B cell (primary cell): ENCODE data around the gene IRS1. TPM values are rescaled to one million over a fixed set of nuclear protein-coding genes. Genes with fewer than 3 reads are reported as not detected.

Experiments used
- ATAC-seq: fragments of 200-7000 bp; cut with Tn5 transposase; one replicate; pipeline ENCODE4 v1.10.0; 2021; ENCODE audit warnings: low read depth, mild to moderate bottlenecking, moderate number of reproducible peaks, moderate library complexity
- CTCF ChIA-PET: fragments of 350-600 bp; sonication (Branson Sonifier 250); formaldehyde crosslinking; loops from one replicate; lab custom pipeline; 2021; ENCODE audit warnings: antibody characterized with exemption, inconsistent platforms; lab: Charles Lee
- POLR2A ChIA-PET: fragments of 350-600 bp; sonication (Branson Sonifier 250); formaldehyde crosslinking; loops from one replicate; lab custom pipeline; 2021; ENCODE audit warnings: antibody characterized with exemption; lab: Charles Lee
- DNase-seq: peaks from one replicate; pipeline ENCODE4 v3.0.0; 2013
- H2AFZ ChIP-seq: 2 replicates; pipeline ENCODE4 v1.6.1; 2012; ENCODE audit warnings: mild to moderate bottlenecking, low read depth, low read length; ENCODE audit not compliant: insufficient read depth, poor library complexity, severe bottlenecking
- H3K27ac ChIP-seq, 2 donors: 1 replicate in 1 of 2; 2 replicates in 1 of 2; pipeline ENCODE4 v1.5.1; 2012 to 2013; ENCODE audit warnings: low read length in 2 of 2, mild to moderate bottlenecking in 2 of 2, moderate library complexity in 1 of 2
- H3K27me3 ChIP-seq, 4 experiments: fragments of 200-600 bp in 1 of 4; sonication (generic) in 1 of 4; replicated peaks in 1 of 4; 1 replicate in 2 of 4; 2 replicates in 2 of 4; pipeline versions ENCODE4 v1.6.1 to v1.7.0; 2013 to 2016; ENCODE audit warnings: low read length in 3 of 4, mild to moderate bottlenecking in 2 of 4, mixed read lengths in 1 of 4, moderate library complexity in 1 of 4; ENCODE audit not compliant: insufficient read depth in 4 of 4, control insufficient read depth in 3 of 4; ENCODE audit errors: control extremely low read depth in 1 of 4
- H3K36me3 ChIP-seq, 2 experiments: replicated peaks in 1 of 2; 1 replicate in 1 of 2; 2 replicates in 1 of 2; pipeline versions ENCODE4 v1.6.1 to v1.7.1; 2013; ENCODE audit warnings: low read length in 1 of 2; ENCODE audit not compliant: insufficient read depth in 2 of 2, control insufficient read depth in 1 of 2; ENCODE audit errors: control extremely low read depth in 1 of 2, extremely low read depth in 1 of 2
- H3K4me1 ChIP-seq, 2 donors: fragments of 200-600 bp in 1 of 2; sonication (generic) in 1 of 2; 1 replicate in 1 of 2; 2 replicates in 1 of 2; pipeline versions ENCODE4 v1.5.1 to v1.6.1; 2013 to 2017; ENCODE audit warnings: low read length in 2 of 2; ENCODE audit not compliant: control insufficient read depth in 2 of 2, insufficient read depth in 2 of 2
- H3K4me2 ChIP-seq: replicated peaks from 2 replicates; pipeline ENCODE3; 2012; ENCODE audit warnings: mild to moderate bottlenecking, low read depth, low read length; ENCODE audit not compliant: poor library complexity, severe bottlenecking
- H3K4me3 ChIP-seq, 5 experiments: fragments of 200-600 bp in 1 of 5; sonication (generic) in 1 of 5; 1 replicate in 3 of 5; 2 replicates in 2 of 5; pipeline versions ENCODE4 v1.5.1 to v1.7.0; 2011 to 2016; ENCODE audit warnings: low read length in 4 of 5, mild to moderate bottlenecking in 4 of 5, low read depth in 2 of 5, control low read depth in 1 of 5, moderate library complexity in 1 of 5; ENCODE audit not compliant: insufficient read depth in 1 of 5; ENCODE audit errors: control extremely low read depth in 1 of 5, extremely low read depth in 1 of 5
- H3K79me2 ChIP-seq: fragments of 200-600 bp; sonication (generic); one replicate; pipeline ENCODE4 v1.6.0; 2016; ENCODE audit warnings: low read length; ENCODE audit not compliant: control insufficient read depth, insufficient read depth
- H3K9ac ChIP-seq: fragments of 200-600 bp; sonication (generic); 2 replicates; pipeline ENCODE4 v1.6.1; 2017; ENCODE audit warnings: mild to moderate bottlenecking, low read length, moderate library complexity
- H3K9me3 ChIP-seq, 3 donors: one replicate each; pipeline versions ENCODE4 v1.6.1 to v1.7.1; 2013; ENCODE audit warnings: low read length in 2 of 3; ENCODE audit not compliant: control insufficient read depth in 2 of 3, insufficient read depth in 1 of 3; ENCODE audit errors: control extremely low read depth in 1 of 3
- H4K20me1 ChIP-seq: 2 replicates; pipeline ENCODE4 v1.6.0; 2012; ENCODE audit warnings: mild to moderate bottlenecking, low read length; ENCODE audit not compliant: insufficient read depth, control insufficient read depth, poor library complexity, severe bottlenecking
- H3K27ac Mint-ChIP-seq: one replicate; pipeline ENCODE4 v1.8.0; 2021; ENCODE audit warnings: mixed read lengths
- H3K27me3 Mint-ChIP-seq: one replicate; pipeline ENCODE4 v1.8.0; 2021; ENCODE audit warnings: mixed read lengths
- H3K4me1 Mint-ChIP-seq: one replicate; pipeline ENCODE4 v1.8.0; 2021; ENCODE audit warnings: mixed read lengths
- H3K4me3 Mint-ChIP-seq: one replicate; pipeline ENCODE4 v1.8.0; 2021; ENCODE audit warnings: mixed read lengths
- H3K9me3 Mint-ChIP-seq: one replicate; pipeline ENCODE4 v1.8.0; 2022; ENCODE audit warnings: mixed read lengths; ENCODE audit not compliant: insufficient read depth
- EZH2 ChIP-seq: IDR thresholded peaks from 2 replicates; pipeline ENCODE4 v1.6.1; 2012; ENCODE audit warnings: borderline replicate concordance, low read depth, mild to moderate bottlenecking, moderate library complexity, low read length; ENCODE audit not compliant: insufficient read depth, poor library complexity, severe bottlenecking
- WGBS: methylation state at CpG from one replicate; pipeline ENCODE4 v1.1.5; 2013; ENCODE audit warnings: missing lambda C conversion rate; ENCODE audit not compliant: insufficient coverage; 5-methylcytosine and 5-hydroxymethylcytosine counted together
- intact Hi-C: fragments of 100-400 bp; cut with micrococcal nuclease; formaldehyde crosslinking; loops from one replicate; pipeline ENCODE4 v1.10.0; 2022
- polyA plus RNA-seq: library from polyadenylated mRNA; depleted of rRNA; stranded (reverse); fragments of >200 nt; gene quantifications from 2 replicates; pipeline ENCODE4 v1.2.3, GENCODE V29; 2012
- total RNA-seq, 2 donors: library from RNA; stranded (reverse); fragments of 120-200 nt in 1 of 2; gene quantifications; 1 replicate in 1 of 2; 2 replicates in 1 of 2; pipeline versions ENCODE4 v1.2.3 to v1.2.4, GENCODE V29; 2013 to 2022
- TF ChIP-seq, protein P1 (sequence below): fragments of 200-600 bp; IDR thresholded peaks from one replicate; pipeline ENCODE4 v1.8.0; 2022; ENCODE audit warnings: antibody characterized with exemption, mild to moderate bottlenecking

Gene IRS1
- total and polyA plus RNA-seq, 2 donors (not counting 1 experiment from before 2014, with no cell fraction given) = 3.8 to 11.9 TPM

DNA sequence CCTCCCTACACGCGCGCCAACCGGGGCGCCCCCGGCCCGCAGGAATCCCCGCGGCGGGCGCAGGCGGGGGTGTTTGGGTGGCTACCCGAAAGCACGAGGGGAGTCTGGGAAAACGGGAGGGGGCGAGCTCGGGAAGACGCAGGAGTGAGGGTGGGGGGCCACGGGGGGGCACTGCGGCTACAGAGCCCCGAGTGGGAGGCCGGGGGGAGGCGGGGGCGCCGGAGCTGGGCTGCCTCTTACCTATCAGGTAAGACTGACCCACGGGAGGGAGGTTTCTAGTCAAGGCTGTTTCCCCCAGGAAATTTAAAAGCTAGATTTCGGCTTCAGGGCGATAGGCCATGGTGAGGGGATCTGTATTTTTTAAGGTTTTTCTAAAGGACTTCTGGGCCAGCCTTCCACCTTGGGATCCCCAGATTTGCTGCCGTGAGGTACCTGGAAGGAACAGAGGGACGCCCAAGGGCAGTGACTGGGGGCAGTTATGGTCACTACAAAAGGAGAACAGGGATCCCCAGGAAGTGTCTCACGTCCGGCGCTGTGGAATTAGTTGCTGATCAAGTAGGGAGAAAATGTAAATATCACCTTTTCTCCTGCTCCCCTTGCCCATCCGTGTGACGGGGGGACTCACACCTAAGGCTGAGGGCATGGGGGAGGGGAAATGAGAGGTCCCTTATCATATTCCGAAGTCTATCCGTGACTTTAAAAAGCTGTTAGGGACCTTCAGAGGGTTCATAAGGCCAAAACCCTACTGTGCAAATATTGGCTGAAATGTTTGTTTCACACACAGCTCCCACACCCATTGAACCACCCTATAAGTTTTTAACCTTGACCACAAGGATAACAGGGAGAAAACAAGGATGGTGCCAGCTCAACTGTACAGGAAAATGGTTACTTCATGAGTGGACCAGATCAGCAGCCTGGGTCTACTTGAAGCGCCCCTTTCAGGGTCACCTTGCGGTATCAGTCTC, 638 bp upstream of the IRS1 start:
- Histone ChIP-seq H3K27ac (peak overlapping the region; percentile 20 to 72), H3K9ac (peak overlapping the region; percentile 88), H4K20me1 (peaks cover 9% of the 10 kb centered on the region), H3K9me3 (peaks cover 0 to 15% (median 0%) of the 10 kb centered on the region in 3 donors), H2AFZ (peak overlapping the region; percentile 95), H3K4me3 (peak overlapping the region; percentile 44 to 79 (median 66)), H3K36me3 (no peaks in the 10 kb centered on the region), H3K79me2 (peaks cover 11% of the 10 kb centered on the region), H3K4me2 (peak overlapping the region; percentile 87), H3K27me3 (peaks cover 0 to 4% (median 0%) of the 10 kb centered on the region in 4 experiments), H3K4me1 (peaks cover 17 to 26% of the 10 kb centered on the region in 2 donors)
- peak overlapping the region; percentile 82 for H3K27ac Mint-ChIP-seq
- intact Hi-C loops = loop anchor here (1.0 to 10.0 kb wide), 9 partner anchors 9 to 1865 kb away; no protein-coding TSS in a partner anchor
- DNase-seq (no peak), ATAC-seq (peak; percentile 1)
- no peak for TF ChIP-seq EZH2
- TF ChIP-seq, protein P1, sequence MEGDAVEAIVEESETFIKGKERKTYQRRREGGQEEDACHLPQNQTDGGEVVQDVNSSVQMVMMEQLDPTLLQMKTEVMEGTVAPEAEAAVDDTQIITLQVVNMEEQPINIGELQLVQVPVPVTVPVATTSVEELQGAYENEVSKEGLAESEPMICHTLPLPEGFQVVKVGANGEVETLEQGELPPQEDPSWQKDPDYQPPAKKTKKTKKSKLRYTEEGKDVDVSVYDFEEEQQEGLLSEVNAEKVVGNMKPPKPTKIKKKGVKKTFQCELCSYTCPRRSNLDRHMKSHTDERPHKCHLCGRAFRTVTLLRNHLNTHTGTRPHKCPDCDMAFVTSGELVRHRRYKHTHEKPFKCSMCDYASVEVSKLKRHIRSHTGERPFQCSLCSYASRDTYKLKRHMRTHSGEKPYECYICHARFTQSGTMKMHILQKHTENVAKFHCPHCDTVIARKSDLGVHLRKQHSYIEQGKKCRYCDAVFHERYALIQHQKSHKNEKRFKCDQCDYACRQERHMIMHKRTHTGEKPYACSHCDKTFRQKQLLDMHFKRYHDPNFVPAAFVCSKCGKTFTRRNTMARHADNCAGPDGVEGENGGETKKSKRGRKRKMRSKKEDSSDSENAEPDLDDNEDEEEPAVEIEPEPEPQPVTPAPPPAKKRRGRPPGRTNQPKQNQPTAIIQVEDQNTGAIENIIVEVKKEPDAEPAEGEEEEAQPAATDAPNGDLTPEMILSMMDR = peak; percentile 23
- POLR2A ChIA-PET = interaction anchor here (0.7 to 3.1 kb wide), 7 partner anchors 9 to 476 kb away, joined by 3 to 16 read pairs (median 3); partner anchors contain the start of gene RHBDD1
- peaks cover 36% of the 10 kb centered on the region for H3K4me1 Mint-ChIP-seq
- peak overlapping the region; percentile 95 for H3K4me3 Mint-ChIP-seq
- peaks cover 9% of the 10 kb centered on the region for H3K27me3 Mint-ChIP-seq
- no peaks in the 10 kb centered on the region for H3K9me3 Mint-ChIP-seq
- CTCF ChIA-PET = interaction anchor here (0.6 to 7.8 kb wide), 29 partner anchors 11 to 1135 kb away, joined by 3 to 78 read pairs (median 4); partner anchors contain the start of gene RHBDD1
- 1% methylated on average over 32 of the region's 39 CpGs for WGBS
